Measurements from ENCODE around the gene SH3YL1.

SH3YL1 gene

GRCh38 chr2:257842-258241 lies 6.0 kb downstream of the SH3YL1 start:
- no peak for TF ChIP-seq CTCF (IDR thresholded peaks at IDR 0.05; ENCODE audit: low read depth, low read length)

DNA sequence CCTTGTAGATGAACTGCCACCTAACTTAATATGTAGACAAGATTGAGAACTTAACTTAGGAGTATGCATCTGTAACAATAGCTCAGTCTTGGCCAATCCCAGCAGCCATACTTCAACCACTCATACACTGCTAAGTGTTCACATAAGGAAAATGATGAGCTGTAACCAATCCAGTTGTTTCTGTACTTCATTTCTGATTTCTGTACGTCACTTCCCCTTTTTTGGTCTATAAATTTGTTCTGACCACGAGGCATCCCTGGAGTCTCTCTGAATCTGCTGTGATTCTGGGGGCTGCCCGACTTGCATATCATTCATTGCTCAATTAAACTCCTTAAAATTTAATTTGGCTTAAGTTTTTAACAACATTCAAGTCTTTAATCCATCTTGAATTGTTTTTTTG lies 6.4 kb downstream of the SH3YL1 start:
- no peak for TF ChIP-seq CTCF (IDR thresholded peaks at IDR 0.05; ENCODE audit: low read depth, low read length)
- H3K4me3 ChIP-seq (replicated peaks in 1 of 2; ENCODE audit: low read depth in 2 of 2, low read length in 2 of 2), result no peak overlapping the region
- DNase-seq (ENCODE audit: low read depth in 2 of 2), result no peak

More at GRCh38 chr2:257842-258241, 6.0 kb downstream of the SH3YL1 start:
- no peak overlapping the region for H3K4me3 ChIP-seq (replicated peaks in 1 of 2; ENCODE audit: low read depth in 2 of 2, low read length in 2 of 2)
- DNase-seq (ENCODE audit: low read depth in 2 of 2), result no peak

GRCh38 chr2:256094-256493 lies 7.7 kb downstream of the SH3YL1 start:
- DNase-seq (ENCODE audit: low read depth in 2 of 2), result no peak
- no peak overlapping the region for H3K4me3 ChIP-seq (replicated peaks in 1 of 2; ENCODE audit: low read depth in 2 of 2, low read length in 2 of 2)
- TF ChIP-seq CTCF (IDR thresholded peaks at IDR 0.05; ENCODE audit: low read depth, low read length), result no peak

DNA sequence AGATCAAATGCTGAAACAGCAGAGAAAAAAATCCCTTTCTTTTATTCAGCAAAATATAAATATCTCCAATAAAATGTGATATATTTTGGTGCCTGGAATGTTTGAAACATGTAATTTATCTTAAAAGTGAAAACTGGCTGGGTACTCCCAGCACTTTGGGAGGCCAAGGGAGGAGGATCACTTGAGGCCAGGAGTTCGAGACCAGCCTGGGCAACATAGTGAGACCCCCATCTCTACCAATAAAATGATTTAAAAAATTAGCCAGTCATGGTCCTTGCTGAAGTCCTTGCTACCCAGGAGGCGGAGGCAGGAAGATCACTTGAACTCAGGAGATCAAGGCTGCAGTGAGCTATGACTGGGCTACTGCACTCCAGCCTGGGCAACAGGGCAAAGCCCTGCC lies 8.6 kb downstream of the SH3YL1 start:
- no peak for DNase-seq (ENCODE audit: low read depth in 2 of 2)
- H3K4me3 ChIP-seq (replicated peaks in 1 of 2; ENCODE audit: low read depth in 2 of 2, low read length in 2 of 2), result no peak overlapping the region
- TF ChIP-seq CTCF (IDR thresholded peaks at IDR 0.05; ENCODE audit: low read depth, low read length), result no peak

GRCh38 chr2:254241-254640 lies 9.6 kb downstream of the SH3YL1 start:
- no peak for DNase-seq (ENCODE audit: low read depth in 2 of 2)
- no peak overlapping the region for H3K4me3 ChIP-seq (replicated peaks in 1 of 2; ENCODE audit: low read depth in 2 of 2, low read length in 2 of 2)
- TF ChIP-seq CTCF (IDR thresholded peaks at IDR 0.05; ENCODE audit: low read depth, low read length), result no peak

GRCh38 chr2:253202-253638 lies 10.6 kb downstream of the SH3YL1 start:
- H3K4me3 ChIP-seq (replicated peaks in 1 of 2; ENCODE audit: low read depth in 2 of 2, low read length in 2 of 2), result no peak overlapping the region
- no peak for TF ChIP-seq CTCF (IDR thresholded peaks at IDR 0.05; ENCODE audit: low read depth, low read length)
- no peak for DNase-seq (ENCODE audit: low read depth in 2 of 2)

GRCh38 chr2:252001-252602 lies 11.7 kb downstream of the SH3YL1 start:
- no peak for DNase-seq (ENCODE audit: low read depth in 2 of 2)
- no peak overlapping the region for H3K4me3 ChIP-seq (replicated peaks in 1 of 2; ENCODE audit: low read depth in 2 of 2, low read length in 2 of 2)
- no peak for TF ChIP-seq CTCF (IDR thresholded peaks at IDR 0.05; ENCODE audit: low read depth, low read length)

Data from cardiac fibroblast (primary cell).